NOMO-1 treated with dmso at 0.1 percent for 144 hours (cell line): Measurements from ENCODE around the gene CTIF.
"Not testable (repeated sequence)": the region's sequence is repeated elsewhere in the genome, so short reads cannot be mapped to it uniquely, and the experiment has no call there.

ENCODE experiments used
- DNase-seq: peaks from one replicate; lab custom pipeline; 2025; ENCODE audit not compliant: unreplicated experiment; lab: John Stamatoyannopoulos, UW

CTIF gene

GRCh38 chr18:48811977-48812451 is 273.2 kb downstream of the CTIF start:
- not testable (repeated sequence) for DNase-seq

- DNase-seq: no peak
Measured at GRCh38 chr18:48813321-48813720, 274.5 kb downstream of the CTIF start.

- DNase-seq: no peak
Measured at GRCh38 chr18:48813833-48814489, 275.1 kb downstream of the CTIF start.

DNA sequence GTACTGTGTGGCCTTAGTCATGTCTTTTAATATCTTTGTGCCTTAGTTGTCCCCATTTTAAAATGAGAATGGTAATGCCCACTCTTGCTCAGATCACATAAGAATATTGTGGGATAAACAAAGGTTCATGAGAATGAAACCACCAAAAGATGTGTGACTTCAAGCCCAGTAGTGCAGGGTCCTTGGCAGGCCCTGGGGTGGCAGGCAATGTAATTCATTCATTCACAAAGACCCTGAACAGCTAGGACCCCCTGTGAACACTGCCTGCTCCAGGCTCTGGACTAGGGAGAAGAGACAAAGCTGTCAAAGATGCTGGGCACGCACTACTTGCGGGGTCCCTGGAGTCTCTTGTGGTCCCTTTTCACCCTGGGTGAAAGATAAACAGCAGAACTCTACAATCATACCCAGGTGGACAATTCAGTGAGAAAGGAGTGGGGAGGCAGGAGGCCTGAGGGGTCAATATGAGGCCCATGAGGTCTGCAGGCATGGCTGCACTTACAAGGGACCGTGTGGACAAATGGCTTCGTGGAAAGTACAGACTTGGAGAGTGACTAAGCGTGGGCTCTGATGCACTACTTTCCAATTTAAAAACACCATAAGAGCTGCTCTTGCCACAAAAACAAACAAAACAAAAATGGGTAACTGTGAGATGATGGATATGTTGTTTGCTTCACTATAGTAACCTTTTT is 275.8 kb downstream of the CTIF start:
- no peak for DNase-seq

- DNase-seq: no peak
Measured at GRCh38 chr18:48815179-48815515, 276.3 kb downstream of the CTIF start.

- DNase-seq: no peak
Measured at GRCh38 chr18:48815581-48816324, 276.9 kb downstream of the CTIF start.

GRCh38 chr18:48816554-48816953 is 277.7 kb downstream of the CTIF start:
- no peak for DNase-seq

- DNase-seq: no peak
Measured at GRCh38 chr18:48817021-48817461, 278.2 kb downstream of the CTIF start.

- DNase-seq: no peak
Measured at GRCh38 chr18:48818329-48819254, 279.8 kb downstream of the CTIF start.

DNA sequence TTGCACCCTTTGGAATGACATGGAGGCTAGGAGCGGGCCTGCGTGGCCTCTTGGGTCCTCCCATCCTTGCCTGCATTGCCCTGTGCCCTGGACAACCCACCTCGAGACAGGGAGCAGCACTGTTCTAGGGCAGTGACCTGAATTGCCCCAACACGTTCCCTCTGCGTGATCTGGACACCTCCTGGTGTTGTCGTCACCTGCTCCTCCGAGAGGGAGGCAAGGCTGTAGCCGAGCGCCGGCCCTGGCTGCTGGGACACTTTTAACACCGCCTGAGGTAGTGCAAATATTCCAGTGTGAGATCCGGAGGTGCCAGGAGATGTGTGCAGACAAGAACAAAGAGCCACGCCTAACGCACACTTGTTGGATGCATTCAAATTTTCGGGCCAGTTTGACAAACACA is 280.4 kb downstream of the CTIF start:
- DNase-seq: no peak

DNA sequence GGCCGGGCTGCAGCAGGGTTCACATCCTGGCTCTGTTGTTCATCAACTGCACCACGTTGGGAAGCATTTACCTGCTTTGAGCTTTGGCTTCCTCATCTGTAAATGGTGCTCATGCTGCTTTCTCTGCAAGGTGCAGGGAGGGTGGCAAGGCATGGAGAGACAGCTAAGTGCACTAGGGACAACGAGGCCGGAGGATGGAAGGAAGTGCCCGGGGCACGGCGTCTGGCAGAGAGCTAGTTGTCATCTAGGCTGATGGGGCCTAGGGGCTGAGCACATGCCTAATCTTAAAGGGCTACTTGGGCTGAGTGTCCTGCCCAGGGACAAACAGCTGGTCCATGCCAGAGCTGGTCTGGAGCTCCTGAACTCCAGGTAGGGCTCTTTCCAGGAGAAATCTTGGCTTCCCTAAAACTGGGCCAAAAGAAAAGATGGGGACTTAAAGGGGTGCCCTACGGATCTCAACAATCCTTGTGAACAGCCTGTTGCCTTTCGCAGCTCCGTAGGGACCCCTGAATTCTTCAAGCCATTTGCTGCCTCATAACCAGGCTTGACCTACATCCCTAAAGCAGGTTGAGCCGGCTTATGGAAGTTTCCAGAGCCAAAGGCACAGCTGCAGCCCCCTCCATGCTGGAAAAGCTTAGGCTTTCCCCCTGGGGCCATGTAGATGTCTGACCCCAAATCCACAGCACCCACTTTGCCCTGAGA is 281.1 kb downstream of the CTIF start:
- DNase-seq: no peak

GRCh38 chr18:48820483-48821250 is 281.8 kb downstream of the CTIF start:
- no peak for DNase-seq

GRCh38 chr18:48821251-48821590 is 282.4 kb downstream of the CTIF start:
- DNase-seq: no peak

DNA sequence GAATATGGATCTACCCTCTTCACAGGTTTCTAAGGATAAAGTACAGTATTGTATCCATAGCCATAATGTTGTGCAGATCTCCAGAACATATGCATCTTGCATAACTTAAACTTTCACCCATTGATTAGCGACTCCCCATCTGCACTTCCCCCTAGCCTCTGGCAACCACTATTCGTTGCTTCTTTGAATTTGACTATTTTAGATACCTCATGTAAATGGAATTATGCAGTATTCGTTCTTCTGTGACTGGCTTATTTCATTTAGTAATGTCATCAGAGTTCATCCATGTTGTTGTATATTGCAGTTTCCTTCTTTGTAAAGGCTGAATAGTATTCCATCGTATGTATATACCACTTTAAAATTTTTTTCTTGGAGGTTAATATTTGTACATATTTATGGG is 283.0 kb downstream of the CTIF start:
- no peak for DNase-seq

GRCh38 chr18:48824231-48824970 is 285.6 kb downstream of the CTIF start:
- no peak for DNase-seq

GRCh38 chr18:48825101-48825745 is 286.4 kb downstream of the CTIF start:
- DNase-seq: no peak

DNA sequence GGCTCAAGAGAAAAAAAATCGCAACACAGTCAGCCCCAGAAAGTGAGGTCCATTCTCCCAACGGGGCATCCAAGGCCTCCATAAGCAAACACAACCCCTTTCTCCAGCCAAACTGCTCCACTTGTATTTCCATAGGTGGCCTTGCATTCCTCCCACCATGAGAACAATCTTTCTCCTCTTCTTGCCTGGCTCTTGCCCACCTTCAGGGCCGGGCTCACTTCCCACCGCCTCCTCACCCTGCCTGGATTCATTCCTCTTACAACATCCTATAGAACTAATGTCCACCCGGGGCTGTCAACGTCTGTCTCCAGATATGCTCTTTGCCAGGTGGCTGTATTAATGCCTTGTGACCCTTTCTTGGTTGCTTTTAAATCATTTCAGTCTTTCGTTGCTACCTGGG is 287.4 kb downstream of the CTIF start:
- no peak for DNase-seq

DNA sequence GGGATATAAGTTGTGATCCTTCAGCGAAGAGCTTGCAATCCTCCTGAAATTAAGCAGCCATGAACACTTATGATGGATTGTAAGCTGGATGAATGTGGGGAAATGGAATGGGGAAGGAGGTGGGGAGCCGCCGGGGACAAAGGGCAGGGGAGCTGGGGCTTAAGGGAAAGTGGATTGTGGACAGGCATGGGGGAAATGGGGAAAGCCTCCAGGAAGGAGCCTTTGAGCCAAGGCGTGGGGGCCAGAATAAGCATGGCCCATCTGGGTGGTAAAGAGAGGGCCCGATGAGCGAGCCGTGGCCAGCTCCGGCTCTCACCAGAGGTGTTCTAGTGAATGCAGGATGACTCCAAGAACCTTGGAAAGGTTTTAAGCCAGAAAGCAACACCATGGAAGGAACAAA is 288.0 kb downstream of the CTIF start:
- no peak for DNase-seq
